AG04449 (cell line): ENCODE data around the gene SLC35A2.

Experiments used
- CTCF ChIA-PET: fragments of 350-600 bp; formaldehyde crosslinking; extraction: SDS; loops from one replicate; lab custom pipeline; 2021; ENCODE audit warnings: antibody characterized with exemption; lab: Yijun Ruan, JAX
- POLR2A ChIA-PET: fragments of 400-600, 350-600 bp; formaldehyde crosslinking; extraction: SDS; loops from one replicate; lab custom pipeline; 2020; ENCODE audit warnings: antibody characterized with exemption, inconsistent platforms; lab: Yijun Ruan, JAX
- DNase-seq: peaks from one replicate; pipeline ENCODE4 v3.0.0-alpha.2; 2010; ENCODE audit warnings: low read depth, low spot score
- H3K4me3 ChIP-seq: 2 replicates; pipeline ENCODE4 v1.5.1; 2011; ENCODE audit warnings: low read depth, mild to moderate bottlenecking, control low read depth, low read length
- CTCF ChIP-seq: IDR thresholded peaks from one replicate; pipeline ENCODE4 v1.5.1; 2011; ENCODE audit warnings: mild to moderate bottlenecking, moderate library complexity, low read length, control low read depth, inconsistent platforms; ENCODE audit not compliant: insufficient read depth; ENCODE audit errors: missing control alignments

The SLC35A2 gene

GRCh38 chrX:48909703-48910294 is 1.6 kb downstream of the SLC35A2 start:
- H3K4me3 ChIP-seq, result peak overlapping the region; percentile 79
- POLR2A ChIA-PET, result no interaction called here

GRCh38 chrX:48908600-48908999 is 2.8 kb downstream of the SLC35A2 start:
- POLR2A ChIA-PET, result no interaction called here
- H3K4me3 ChIP-seq, result no peak overlapping the region
- TF ChIP-seq CTCF, result no peak
- CTCF ChIA-PET, result no interaction called here
- DNase-seq, result no peak

More at GRCh38 chrX:48909703-48910294, 1.6 kb downstream of the SLC35A2 start:
- no peak for TF ChIP-seq CTCF
- CTCF ChIA-PET, result no interaction called here
- no peak for DNase-seq

GRCh38 chrX:48905090-48905790 is 6.2 kb downstream of the SLC35A2 start:
- CTCF ChIA-PET, result no interaction called here
- H3K4me3 ChIP-seq, result no peak overlapping the region
- POLR2A ChIA-PET, result no interaction called here
- no peak for DNase-seq
- no peak for TF ChIP-seq CTCF

- no peak for DNase-seq
- POLR2A ChIA-PET, result no interaction called here
Measured at GRCh38 chrX:48904626-48905025, 6.8 kb downstream of the SLC35A2 start.

GRCh38 chrX:48904180-48904579 is 7.3 kb downstream of the SLC35A2 start:
- no peak overlapping the region for H3K4me3 ChIP-seq
- POLR2A ChIA-PET, result no interaction called here
- TF ChIP-seq CTCF, result no peak
- DNase-seq, result no peak
- CTCF ChIA-PET, result interaction anchor here (1.3 kb wide), 1 partner anchor 68 kb away, joined by 4 read pairs; no protein-coding TSS in a partner anchor

More at GRCh38 chrX:48904626-48905025, 6.8 kb downstream of the SLC35A2 start:
- no peak for TF ChIP-seq CTCF
- H3K4me3 ChIP-seq, result no peak overlapping the region
- CTCF ChIA-PET, result interaction anchor here (1.3 kb wide), 1 partner anchor 68 kb away, joined by 4 read pairs; no protein-coding TSS in a partner anchor

- POLR2A ChIA-PET, result interaction anchor here (0.5 kb wide), 1 partner anchor 191 kb away, joined by 4 read pairs; no protein-coding TSS in a partner anchor
- CTCF ChIA-PET, result interaction anchor here (1.1 to 1.3 kb wide), 2 partner anchors 11 to 69 kb away, joined by 4 read pairs; no protein-coding TSS in a partner anchor
- H3K4me3 ChIP-seq, result no peak overlapping the region
- no peak for DNase-seq
- no peak for TF ChIP-seq CTCF
Measured at GRCh38 chrX:48903290-48903689, 8.2 kb downstream of the SLC35A2 start.
